WTC11 (cell line): ENCODE results near the gene LAMC1. TPM values are rescaled to one million over a fixed set of nuclear protein-coding genes. Genes with fewer than 3 reads are reported as not detected.
A peak's percentile ranks its signal among the peaks of the same experiment; 100 is the strongest.

Experiments
- ATAC-seq: fragments of 200-7000 bp; cut with Tn5 transposase; 2 replicates; pipeline ENCODE4 v1.10.0; 2021; ENCODE audit warnings: mild to moderate bottlenecking, moderate library complexity
- Bru-seq: library from RNA; stranded (reverse); fragments of 400-500 nt; gene quantifications from one replicate; lab custom pipeline; 2021; lab: Mats Ljungman, UMichigan
- CTCF ChIA-PET: fragments of 300-600 bp; sonication (Branson Sonifier 250); formaldehyde crosslinking; loops from one replicate; lab custom pipeline; 2021; ENCODE audit warnings: antibody characterized with exemption; lab: Charles Lee
- POLR2A ChIA-PET: fragments of 350-600 bp; sonication (Branson Sonifier 250); formaldehyde crosslinking; loops from one replicate; lab custom pipeline; 2021; ENCODE audit warnings: antibody characterized with exemption; lab: Charles Lee
- DNase-seq: peaks from one replicate; pipeline ENCODE4 v3.0.0; 2021; ENCODE audit warnings: low spot score
- H3K27ac Mint-ChIP-seq: 2 replicates; pipeline ENCODE4 v1.8.0; 2021; ENCODE audit warnings: mixed read lengths
- H3K27me3 Mint-ChIP-seq: 2 replicates; pipeline ENCODE4 v1.8.0; 2021; ENCODE audit warnings: low read depth, mild to moderate bottlenecking, moderate library complexity, mixed read lengths
- H3K36me3 Mint-ChIP-seq: 2 replicates; pipeline ENCODE4 v1.8.0; 2021; ENCODE audit warnings: mixed read lengths
- H3K4me1 Mint-ChIP-seq: 2 replicates; pipeline ENCODE4 v1.8.0; 2022; ENCODE audit warnings: mixed read lengths
- H3K4me3 Mint-ChIP-seq: 2 replicates; pipeline ENCODE4 v1.8.0; 2021; ENCODE audit warnings: mild to moderate bottlenecking, moderate library complexity, mixed read lengths
- H3K9me3 Mint-ChIP-seq: 2 replicates; pipeline ENCODE4 v1.8.0; 2021; ENCODE audit warnings: mixed read lengths
- AFF4 ChIP-seq: sonication (generic); formaldehyde crosslinking; IDR thresholded peaks from 2 replicates; pipeline ENCODE4 v1.8.1; 2023; ENCODE audit warnings: mild to moderate bottlenecking, missing genetic modification reagents, borderline replicate concordance
- ATF2 ChIP-seq: sonication (generic); formaldehyde crosslinking; IDR thresholded peaks from 2 replicates; pipeline ENCODE4 v1.8.1; 2022; ENCODE audit warnings: low read depth, missing genetic modification reagents, borderline replicate concordance
- ATF3 ChIP-seq: sonication (generic); formaldehyde crosslinking; conservative IDR thresholded peaks from 2 replicates; pipeline ENCODE4 v1.8.1; 2022; ENCODE audit warnings: mild to moderate bottlenecking, missing genetic modification reagents
- CBFB ChIP-seq: sonication (generic); formaldehyde crosslinking; IDR thresholded peaks from 2 replicates; pipeline ENCODE4 v1.8.1; 2022; ENCODE audit warnings: mild to moderate bottlenecking, low read depth, missing genetic modification reagents
- CDX4 ChIP-seq: fragments of 250-450 bp; sonication (Bioruptor Pico); IDR thresholded peaks from 2 replicates; pipeline ENCODE4 v1.9.0; 2021; ENCODE audit warnings: moderate library complexity, mild to moderate bottlenecking, inconsistent platforms, borderline replicate concordance
- E2F4 ChIP-seq: sonication (generic); formaldehyde crosslinking; IDR thresholded peaks from 2 replicates; pipeline ENCODE4 v1.8.1; 2022; ENCODE audit warnings: low read depth, mild to moderate bottlenecking, moderate library complexity, missing genetic modification reagents, borderline replicate concordance
- IRF1 ChIP-seq: sonication (generic); formaldehyde crosslinking; IDR thresholded peaks from 2 replicates; pipeline ENCODE4 v1.8.0; 2023; ENCODE audit warnings: missing genetic modification reagents
- NFE2L1 ChIP-seq: sonication (generic); formaldehyde crosslinking; IDR thresholded peaks from 2 replicates; pipeline ENCODE4 v1.8.1; 2023; ENCODE audit warnings: missing genetic modification reagents
- NR1H2 ChIP-seq: sonication (generic); formaldehyde crosslinking; IDR thresholded peaks from 2 replicates; pipeline ENCODE4 v1.9.0; 2021; ENCODE audit warnings: mild to moderate bottlenecking, moderate library complexity, missing genetic modification reagents
- PRRX2 ChIP-seq: fragments of 250-450 bp; sonication (Bioruptor Pico); IDR thresholded peaks from 2 replicates; pipeline ENCODE4 v1.8.0; 2021; ENCODE audit warnings: mild to moderate bottlenecking
- SMAD4 ChIP-seq: sonication (generic); formaldehyde crosslinking; IDR thresholded peaks from 2 replicates; pipeline ENCODE4 v1.8.0; 2022; ENCODE audit warnings: mild to moderate bottlenecking, missing genetic modification reagents
- ZMAT4 ChIP-seq: fragments of 250-450 bp; sonication (Bioruptor Pico); IDR thresholded peaks from 2 replicates; pipeline ENCODE4 v1.9.0; 2021; ENCODE audit warnings: mild to moderate bottlenecking
- ZNF219 ChIP-seq: sonication (generic); formaldehyde crosslinking; IDR thresholded peaks from 2 replicates; pipeline ENCODE4 v1.8.0; 2023; ENCODE audit warnings: missing genetic modification reagents, mild to moderate bottlenecking, borderline replicate concordance
- ZNF281 ChIP-seq: sonication (generic); formaldehyde crosslinking; IDR thresholded peaks from 2 replicates; pipeline ENCODE4 v1.8.0; 2023; ENCODE audit warnings: mild to moderate bottlenecking, missing genetic modification reagents
- ZNF396 ChIP-seq: fragments of 250-450 bp; sonication (Bioruptor Pico); IDR thresholded peaks from 2 replicates; pipeline ENCODE4 v1.8.0; 2021; ENCODE audit warnings: mild to moderate bottlenecking, moderate library complexity, borderline replicate concordance
- ZNF425 ChIP-seq: fragments of 250-450 bp; sonication (Bioruptor Pico); conservative IDR thresholded peaks from 2 replicates; pipeline ENCODE4 v1.9.0; 2021; ENCODE audit warnings: mild to moderate bottlenecking
- ZNF671 ChIP-seq: fragments of 250-450 bp; sonication (Bioruptor Pico); IDR thresholded peaks from 2 replicates; pipeline ENCODE4 v1.8.0; 2021; ENCODE audit warnings: mild to moderate bottlenecking
- ZSCAN18 ChIP-seq: fragments of 250-450 bp; sonication (Bioruptor Pico); IDR thresholded peaks from 2 replicates; pipeline ENCODE4 v2.1.2; 2022; ENCODE audit warnings: mild to moderate bottlenecking, moderate library complexity
- long read RNA-seq, 3 experiments: library from RNA in 1 of 3; library from capped mRNA in 1 of 3; library from polyadenylated mRNA in 1 of 3; unstranded in 2 of 3; stranded (forward) in 1 of 3; transcript quantifications; one replicate each; pipeline ENCODE4 v2.0.0, GENCODE V29; 2021
- total RNA-seq: library from RNA; stranded (reverse); gene quantifications from 3 replicates; pipeline ENCODE4 v1.2.3, GENCODE V29; 2021

Gene LAMC1
- total RNA-seq (133 to 162 TPM (median 135 TPM) in 3 replicates), Bru-seq, nascent RNA (percentile 81 among the genes with signal in this experiment)
- long read RNA-seq, experiment 1, full-length matches to known transcripts, result 289 of 550 reads
- long read RNA-seq, experiment 1, partial matches to known transcripts, result 232 of 550 reads
- long read RNA-seq, experiment 1, other reads (novel, unspliced or antisense), result 29 of 550 reads
- long read RNA-seq, experiment 2, full-length matches to known transcripts, result 25 of 161 reads
- long read RNA-seq, experiment 2, partial matches to known transcripts, result 123 of 161 reads
- long read RNA-seq, experiment 2, other reads (novel, unspliced or antisense), result 13 of 161 reads
- long read RNA-seq, experiment 3, partial matches to known transcripts, result 4 of 4 reads
- long read RNA-seq, experiment 3, other reads (novel, unspliced or antisense), result 0 of 4 reads

- CTCF ChIA-PET, result no interaction called here
- Mint-ChIP-seq H3K9me3 (no peaks in the 10 kb centered on the region), H3K36me3 (no peaks in the 10 kb centered on the region), H3K4me3 (peak within 1 kb of the TSS; percentile 92), H3K27ac (peak within 1 kb of the TSS; percentile 71), H3K27me3 (peaks cover 9% of the 10 kb centered on the region), H3K4me1 (peaks cover 56% of the 10 kb centered on the region)
- POLR2A ChIA-PET, result no interaction called here
- DNase-seq (peak; percentile 92), ATAC-seq (peak; percentile 80)
- TF ChIP-seq ZNF425 (CRISPR knock-in tag) (no peak), NFE2L1 (CRISPR knock-in tag) (no peak), SMAD4 (CRISPR knock-in tag) (no peak), ATF2 (CRISPR knock-in tag) (no peak), NR1H2 (CRISPR knock-in tag) (no peak), AFF4 (CRISPR knock-in tag) (no peak), ZNF396 (CRISPR knock-in tag) (no peak), E2F4 (CRISPR knock-in tag) (no peak), ZNF219 (no peak), ZMAT4 (CRISPR knock-in tag) (no peak), IRF1 (no peak), CDX4 (CRISPR knock-in tag) (no peak), CBFB (CRISPR knock-in tag) (0 out of 2 replicates have a peak, but pooled peaks have one; percentile 35), ZNF281 (CRISPR knock-in tag) (no peak), ZSCAN18 (CRISPR knock-in tag) (no peak), PRRX2 (CRISPR knock-in tag) (no peak), ATF3 (CRISPR knock-in tag) (no peak), ZNF671 (CRISPR knock-in tag) (no peak)
Measured at GRCh38 chr1:183023146-183023600, at the start of gene LAMC1. Gene LAMC1, plus strand, starts transcription at chr1:183023420. Its CDS starts 297 bp downstream, at chr1:183023717.
